WTC11 (cell line): ENCODE measurements around the gene B2M. TPM values are rescaled to one million over a fixed set of nuclear protein-coding genes. Genes with fewer than 3 reads are reported as not detected.
"Not testable (repeated sequence)": the region's sequence is repeated elsewhere in the genome, so short reads cannot be mapped to it uniquely, and the experiment has no call there.

Experiments
- ATAC-seq: fragments of 200-7000 bp; cut with Tn5 transposase; 2 replicates; pipeline ENCODE4 v1.10.0; 2021; ENCODE audit warnings: mild to moderate bottlenecking, moderate library complexity
- CTCF ChIA-PET: fragments of 300-600 bp; sonication (Branson Sonifier 250); formaldehyde crosslinking; loops from one replicate; lab custom pipeline; 2021; ENCODE audit warnings: antibody characterized with exemption; lab: Charles Lee
- POLR2A ChIA-PET: fragments of 350-600 bp; sonication (Branson Sonifier 250); formaldehyde crosslinking; loops from one replicate; lab custom pipeline; 2021; ENCODE audit warnings: antibody characterized with exemption; lab: Charles Lee
- DNase-seq: peaks from one replicate; pipeline ENCODE4 v3.0.0; 2021; ENCODE audit warnings: low spot score
- H3K27ac Mint-ChIP-seq: 2 replicates; pipeline ENCODE4 v1.8.0; 2021; ENCODE audit warnings: mixed read lengths
- H3K27me3 Mint-ChIP-seq: 2 replicates; pipeline ENCODE4 v1.8.0; 2021; ENCODE audit warnings: low read depth, mild to moderate bottlenecking, moderate library complexity, mixed read lengths
- H3K36me3 Mint-ChIP-seq: 2 replicates; pipeline ENCODE4 v1.8.0; 2021; ENCODE audit warnings: mixed read lengths
- H3K4me1 Mint-ChIP-seq: 2 replicates; pipeline ENCODE4 v1.8.0; 2022; ENCODE audit warnings: mixed read lengths
- H3K4me3 Mint-ChIP-seq: 2 replicates; pipeline ENCODE4 v1.8.0; 2021; ENCODE audit warnings: mild to moderate bottlenecking, moderate library complexity, mixed read lengths
- H3K9me3 Mint-ChIP-seq: 2 replicates; pipeline ENCODE4 v1.8.0; 2021; ENCODE audit warnings: mixed read lengths
- EMX1 ChIP-seq: fragments of 250-450 bp; sonication (Bioruptor Pico); IDR thresholded peaks from 2 replicates; pipeline ENCODE4 v1.8.0; 2021; ENCODE audit warnings: mild to moderate bottlenecking
- MLX ChIP-seq: sonication (generic); formaldehyde crosslinking; IDR thresholded peaks from 2 replicates; pipeline ENCODE4 v1.8.1; 2023; ENCODE audit warnings: mild to moderate bottlenecking, missing genetic modification reagents, moderate library complexity
- MXD4 ChIP-seq: fragments of 250-450 bp; sonication (Bioruptor Pico); IDR thresholded peaks from 2 replicates; pipeline ENCODE4 v1.8.0; 2021; ENCODE audit warnings: mild to moderate bottlenecking, moderate library complexity, borderline replicate concordance
- NR3C1 ChIP-seq: sonication (generic); formaldehyde crosslinking; conservative IDR thresholded peaks from 2 replicates; pipeline ENCODE4 v1.8.1; 2023; ENCODE audit warnings: low read depth, mild to moderate bottlenecking, missing genetic modification reagents
- OVOL2 ChIP-seq: fragments of 250-450 bp; sonication (Bioruptor Pico); IDR thresholded peaks from 2 replicates; pipeline ENCODE4 v1.9.0; 2021; ENCODE audit warnings: mild to moderate bottlenecking, borderline replicate concordance
- PREB ChIP-seq: sonication (generic); formaldehyde crosslinking; IDR thresholded peaks from 2 replicates; pipeline ENCODE4 v1.8.1; 2022; ENCODE audit warnings: mild to moderate bottlenecking, missing genetic modification reagents, moderate library complexity, borderline replicate concordance
- TEAD1 ChIP-seq: sonication (generic); formaldehyde crosslinking; IDR thresholded peaks from 2 replicates; pipeline ENCODE4 v1.8.0; 2022; ENCODE audit warnings: mild to moderate bottlenecking, missing genetic modification reagents
- TEAD4 ChIP-seq: sonication (generic); formaldehyde crosslinking; IDR thresholded peaks from 2 replicates; pipeline ENCODE4 v1.8.0; 2022; ENCODE audit warnings: mild to moderate bottlenecking, missing genetic modification reagents
- ZBTB21 ChIP-seq: sonication (generic); formaldehyde crosslinking; IDR thresholded peaks from 2 replicates; pipeline ENCODE4 v1.8.1; 2023; ENCODE audit warnings: mild to moderate bottlenecking, missing genetic modification reagents, borderline replicate concordance
- ZNF219 ChIP-seq: sonication (generic); formaldehyde crosslinking; IDR thresholded peaks from 2 replicates; pipeline ENCODE4 v1.8.0; 2023; ENCODE audit warnings: missing genetic modification reagents, mild to moderate bottlenecking, borderline replicate concordance
- ZNF281 ChIP-seq: sonication (generic); formaldehyde crosslinking; IDR thresholded peaks from 2 replicates; pipeline ENCODE4 v1.8.0; 2023; ENCODE audit warnings: mild to moderate bottlenecking, missing genetic modification reagents
- total RNA-seq: library from RNA; stranded (reverse); gene quantifications from 3 replicates; pipeline ENCODE4 v1.2.3, GENCODE V29; 2021
- TF ChIP-seq, protein P1 (sequence below): sonication (generic); formaldehyde crosslinking; IDR thresholded peaks from 2 replicates; pipeline ENCODE4 v1.8.1; 2023; ENCODE audit warnings: mild to moderate bottlenecking, missing genetic modification reagents
- TF ChIP-seq, protein P2 (sequence below): sonication (generic); formaldehyde crosslinking; IDR thresholded peaks from 2 replicates; pipeline ENCODE4 v1.8.0; 2022; ENCODE audit warnings: mild to moderate bottlenecking, missing genetic modification reagents
- TF ChIP-seq, protein P3 (sequence below): sonication (generic); formaldehyde crosslinking; IDR thresholded peaks from 2 replicates; pipeline ENCODE4 v1.8.0; 2023; ENCODE audit warnings: missing genetic modification reagents, mild to moderate bottlenecking, borderline replicate concordance
- TF ChIP-seq, protein P4 (sequence below): fragments of 250-450 bp; sonication (Bioruptor Pico); conservative IDR thresholded peaks from 2 replicates; pipeline ENCODE4 v1.9.0; 2021; ENCODE audit warnings: mild to moderate bottlenecking
- TF ChIP-seq, protein P5 (sequence below): sonication (generic); formaldehyde crosslinking; IDR thresholded peaks from 2 replicates; pipeline ENCODE4 v1.8.1; 2023; ENCODE audit warnings: mild to moderate bottlenecking, missing genetic modification reagents, borderline replicate concordance

The B2M gene
- total RNA-seq, 1 experiment from 2014 or later: 88.2 TPM

- H3K4me1 Mint-ChIP-seq: peaks cover 32% of the 10 kb centered on the region
- H3K27ac Mint-ChIP-seq: peak overlapping the region; percentile 84
- CTCF ChIA-PET: interaction anchor here (1.0 to 2.6 kb wide), 6 partner anchors 10 to 143 kb away, joined by 6 to 39 read pairs (median 17); partner anchors contain the start of genes B2M, PATL2 and SPG11
- no peaks in the 10 kb centered on the region for H3K9me3 Mint-ChIP-seq
- POLR2A ChIA-PET: interaction anchor here (1.4 to 3.6 kb wide), 4 partner anchors 9 to 64 kb away, joined by 3 to 37 read pairs (median 6); partner anchors contain the start of genes B2M, PATL2 and SPG11
- ATAC-seq (no peak), DNase-seq (no peak)
- H3K27me3 Mint-ChIP-seq: no peaks in the 10 kb centered on the region; the same call in 1 of the 2 replicates
- TF ChIP-seq TEAD4: no peak
- no peak for TF ChIP-seq OVOL2
- no peak for TF ChIP-seq MLX (CRISPR knock-in tag)
- TF ChIP-seq, protein P1, sequence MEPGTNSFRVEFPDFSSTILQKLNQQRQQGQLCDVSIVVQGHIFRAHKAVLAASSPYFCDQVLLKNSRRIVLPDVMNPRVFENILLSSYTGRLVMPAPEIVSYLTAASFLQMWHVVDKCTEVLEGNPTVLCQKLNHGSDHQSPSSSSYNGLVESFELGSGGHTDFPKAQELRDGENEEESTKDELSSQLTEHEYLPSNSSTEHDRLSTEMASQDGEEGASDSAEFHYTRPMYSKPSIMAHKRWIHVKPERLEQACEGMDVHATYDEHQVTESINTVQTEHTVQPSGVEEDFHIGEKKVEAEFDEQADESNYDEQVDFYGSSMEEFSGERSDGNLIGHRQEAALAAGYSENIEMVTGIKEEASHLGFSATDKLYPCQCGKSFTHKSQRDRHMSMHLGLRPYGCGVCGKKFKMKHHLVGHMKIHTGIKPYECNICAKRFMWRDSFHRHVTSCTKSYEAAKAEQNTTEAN (CRISPR knock-in tag): no peak
- TF ChIP-seq TEAD1 (CRISPR knock-in tag): no peak
- no peak for TF ChIP-seq ZNF219 (CRISPR knock-in tag)
- TF ChIP-seq PREB (CRISPR knock-in tag): no peak
- TF ChIP-seq, protein P2, sequence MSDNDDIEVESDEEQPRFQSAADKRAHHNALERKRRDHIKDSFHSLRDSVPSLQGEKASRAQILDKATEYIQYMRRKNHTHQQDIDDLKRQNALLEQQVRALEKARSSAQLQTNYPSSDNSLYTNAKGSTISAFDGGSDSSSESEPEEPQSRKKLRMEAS (CRISPR knock-in tag): no peak
- TF ChIP-seq ZNF281 (CRISPR knock-in tag): no peak
- TF ChIP-seq MXD4: no peak
- TF ChIP-seq EMX1 (CRISPR knock-in tag): no peak
- TF ChIP-seq, protein P3, sequence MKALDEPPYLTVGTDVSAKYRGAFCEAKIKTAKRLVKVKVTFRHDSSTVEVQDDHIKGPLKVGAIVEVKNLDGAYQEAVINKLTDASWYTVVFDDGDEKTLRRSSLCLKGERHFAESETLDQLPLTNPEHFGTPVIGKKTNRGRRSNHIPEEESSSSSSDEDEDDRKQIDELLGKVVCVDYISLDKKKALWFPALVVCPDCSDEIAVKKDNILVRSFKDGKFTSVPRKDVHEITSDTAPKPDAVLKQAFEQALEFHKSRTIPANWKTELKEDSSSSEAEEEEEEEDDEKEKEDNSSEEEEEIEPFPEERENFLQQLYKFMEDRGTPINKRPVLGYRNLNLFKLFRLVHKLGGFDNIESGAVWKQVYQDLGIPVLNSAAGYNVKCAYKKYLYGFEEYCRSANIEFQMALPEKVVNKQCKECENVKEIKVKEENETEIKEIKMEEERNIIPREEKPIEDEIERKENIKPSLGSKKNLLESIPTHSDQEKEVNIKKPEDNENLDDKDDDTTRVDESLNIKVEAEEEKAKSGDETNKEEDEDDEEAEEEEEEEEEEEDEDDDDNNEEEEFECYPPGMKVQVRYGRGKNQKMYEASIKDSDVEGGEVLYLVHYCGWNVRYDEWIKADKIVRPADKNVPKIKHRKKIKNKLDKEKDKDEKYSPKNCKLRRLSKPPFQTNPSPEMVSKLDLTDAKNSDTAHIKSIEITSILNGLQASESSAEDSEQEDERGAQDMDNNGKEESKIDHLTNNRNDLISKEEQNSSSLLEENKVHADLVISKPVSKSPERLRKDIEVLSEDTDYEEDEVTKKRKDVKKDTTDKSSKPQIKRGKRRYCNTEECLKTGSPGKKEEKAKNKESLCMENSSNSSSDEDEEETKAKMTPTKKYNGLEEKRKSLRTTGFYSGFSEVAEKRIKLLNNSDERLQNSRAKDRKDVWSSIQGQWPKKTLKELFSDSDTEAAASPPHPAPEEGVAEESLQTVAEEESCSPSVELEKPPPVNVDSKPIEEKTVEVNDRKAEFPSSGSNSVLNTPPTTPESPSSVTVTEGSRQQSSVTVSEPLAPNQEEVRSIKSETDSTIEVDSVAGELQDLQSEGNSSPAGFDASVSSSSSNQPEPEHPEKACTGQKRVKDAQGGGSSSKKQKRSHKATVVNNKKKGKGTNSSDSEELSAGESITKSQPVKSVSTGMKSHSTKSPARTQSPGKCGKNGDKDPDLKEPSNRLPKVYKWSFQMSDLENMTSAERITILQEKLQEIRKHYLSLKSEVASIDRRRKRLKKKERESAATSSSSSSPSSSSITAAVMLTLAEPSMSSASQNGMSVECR (CRISPR knock-in tag): no peak
- no peak for TF ChIP-seq NR3C1 (CRISPR knock-in tag)
- TF ChIP-seq, protein P4, sequence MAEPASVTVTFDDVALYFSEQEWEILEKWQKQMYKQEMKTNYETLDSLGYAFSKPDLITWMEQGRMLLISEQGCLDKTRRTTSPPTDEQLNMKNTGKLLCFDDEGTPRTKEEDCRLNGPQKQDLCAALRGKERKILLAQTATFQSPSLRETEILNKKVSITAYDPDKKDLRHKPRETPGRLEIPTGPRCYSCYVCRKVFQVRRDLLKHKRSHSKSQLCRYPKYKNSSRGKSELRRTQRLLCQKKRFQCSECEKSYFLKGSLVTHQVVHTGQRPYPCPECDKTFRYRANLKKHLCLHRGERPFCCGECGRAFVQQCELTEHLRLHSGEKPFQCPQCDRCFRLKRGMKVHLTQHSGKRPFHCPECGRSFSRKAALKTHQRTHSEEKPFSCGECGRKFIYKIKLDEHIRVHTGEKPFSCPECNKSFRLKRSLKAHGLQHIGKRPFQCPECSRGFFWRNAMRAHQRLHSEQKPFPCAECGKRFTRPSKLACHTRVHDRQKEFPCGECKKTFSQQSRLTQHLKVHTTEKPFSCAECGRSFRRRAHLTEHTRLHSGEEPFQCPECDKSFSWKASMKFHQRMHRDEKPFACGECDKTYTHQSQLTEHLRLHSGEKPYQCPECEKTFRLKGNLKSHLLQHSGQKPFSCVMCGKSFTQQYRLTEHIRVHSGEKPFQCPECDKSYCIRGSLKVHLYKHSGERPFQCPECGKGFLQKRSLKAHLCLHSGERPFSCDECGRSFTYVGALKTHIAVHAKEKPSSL (CRISPR knock-in tag): no peak
- no peak for TF ChIP-seq ZBTB21 (CRISPR knock-in tag)
- TF ChIP-seq, protein P5, sequence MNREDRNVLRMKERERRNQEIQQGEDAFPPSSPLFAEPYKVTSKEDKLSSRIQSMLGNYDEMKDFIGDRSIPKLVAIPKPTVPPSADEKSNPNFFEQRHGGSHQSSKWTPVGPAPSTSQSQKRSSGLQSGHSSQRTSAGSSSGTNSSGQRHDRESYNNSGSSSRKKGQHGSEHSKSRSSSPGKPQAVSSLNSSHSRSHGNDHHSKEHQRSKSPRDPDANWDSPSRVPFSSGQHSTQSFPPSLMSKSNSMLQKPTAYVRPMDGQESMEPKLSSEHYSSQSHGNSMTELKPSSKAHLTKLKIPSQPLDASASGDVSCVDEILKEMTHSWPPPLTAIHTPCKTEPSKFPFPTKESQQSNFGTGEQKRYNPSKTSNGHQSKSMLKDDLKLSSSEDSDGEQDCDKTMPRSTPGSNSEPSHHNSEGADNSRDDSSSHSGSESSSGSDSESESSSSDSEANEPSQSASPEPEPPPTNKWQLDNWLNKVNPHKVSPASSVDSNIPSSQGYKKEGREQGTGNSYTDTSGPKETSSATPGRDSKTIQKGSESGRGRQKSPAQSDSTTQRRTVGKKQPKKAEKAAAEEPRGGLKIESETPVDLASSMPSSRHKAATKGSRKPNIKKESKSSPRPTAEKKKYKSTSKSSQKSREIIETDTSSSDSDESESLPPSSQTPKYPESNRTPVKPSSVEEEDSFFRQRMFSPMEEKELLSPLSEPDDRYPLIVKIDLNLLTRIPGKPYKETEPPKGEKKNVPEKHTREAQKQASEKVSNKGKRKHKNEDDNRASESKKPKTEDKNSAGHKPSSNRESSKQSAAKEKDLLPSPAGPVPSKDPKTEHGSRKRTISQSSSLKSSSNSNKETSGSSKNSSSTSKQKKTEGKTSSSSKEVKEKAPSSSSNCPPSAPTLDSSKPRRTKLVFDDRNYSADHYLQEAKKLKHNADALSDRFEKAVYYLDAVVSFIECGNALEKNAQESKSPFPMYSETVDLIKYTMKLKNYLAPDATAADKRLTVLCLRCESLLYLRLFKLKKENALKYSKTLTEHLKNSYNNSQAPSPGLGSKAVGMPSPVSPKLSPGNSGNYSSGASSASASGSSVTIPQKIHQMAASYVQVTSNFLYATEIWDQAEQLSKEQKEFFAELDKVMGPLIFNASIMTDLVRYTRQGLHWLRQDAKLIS (CRISPR knock-in tag): no peak
- peak overlapping the region; percentile 97 for H3K4me3 Mint-ChIP-seq
- no peaks in the 10 kb centered on the region for H3K36me3 Mint-ChIP-seq
Measured at GRCh38 chr15:44727485-44728231, 16.3 kb downstream of the B2M start.

GRCh38 chr15:44728232-44728575 is 16.9 kb downstream of the B2M start:
- H3K4me3 Mint-ChIP-seq: peak overlapping the region; percentile 97
- peak overlapping the region; percentile 99 for H3K27ac Mint-ChIP-seq
- POLR2A ChIA-PET: interaction anchor here (0.5 to 3.6 kb wide), 7 partner anchors 9 to 191 kb away, joined by 3 to 37 read pairs (median 4); partner anchors contain the start of genes B2M, EIF3J, PATL2 and SPG11
- CTCF ChIA-PET: interaction anchor here (0.6 to 2.6 kb wide), 8 partner anchors 10 to 650 kb away, joined by 3 to 39 read pairs (median 10); partner anchors contain the start of genes B2M, PATL2 and SPG11
- H3K36me3 Mint-ChIP-seq, H3K9me3 Mint-ChIP-seq, ATAC-seq, H3K27me3 Mint-ChIP-seq, DNase-seq: not testable (repeated sequence)
- peaks cover 32% of the 10 kb centered on the region for H3K4me1 Mint-ChIP-seq
